A673 (cell line): ENCODE results near the gene UHRF2. TPM values are rescaled to one million over a fixed set of nuclear protein-coding genes. Genes with fewer than 3 reads are reported as not detected.

Experiments used
- BruUV-seq: library from RNA; stranded (reverse); fragments of 400-500 nt; replicated peaks from 2 replicates; lab custom pipeline; 2021; lab: Mats Ljungman, UMichigan
- CTCF ChIA-PET: fragments of 300-600 bp; sonication (Branson Sonifier 250); formaldehyde crosslinking; loops from one replicate; lab custom pipeline; 2022; ENCODE audit warnings: antibody characterized with exemption; lab: Charles Lee
- POLR2A ChIA-PET: fragments of 300-600 bp; sonication (Branson Sonifier 250); formaldehyde crosslinking; loops from one replicate; lab custom pipeline; 2022; ENCODE audit warnings: antibody characterized with exemption; ENCODE audit not compliant: low non-redundant PET; lab: Charles Lee
- DNase-seq: peaks from one replicate; pipeline ENCODE4 v3.0.0-alpha.2; 2015; ENCODE audit warnings: low spot score
- H3K27ac ChIP-seq: fragments of 200-600 bp; sonication (generic); 2 replicates; pipeline ENCODE4 v1.5.1; 2016; ENCODE audit warnings: mixed run types, low read depth, mild to moderate bottlenecking, mixed read lengths, antibody characterized with exemption, low read length; ENCODE audit not compliant: poor library complexity, severe bottlenecking
- H3K27me3 ChIP-seq: fragments of 200-600 bp; sonication (generic); replicated peaks from 2 replicates; pipeline ENCODE4 v1.6.1; 2017; ENCODE audit warnings: mixed run types, low read depth, mild to moderate bottlenecking, mixed read lengths, antibody characterized with exemption, low read length; ENCODE audit not compliant: insufficient read depth, poor library complexity
- H3K36me3 ChIP-seq: fragments of 200-600 bp; sonication (generic); 2 replicates; pipeline ENCODE4 v1.6.1; 2016; ENCODE audit warnings: mixed run types, mild to moderate bottlenecking, mixed read lengths, antibody characterized with exemption, low read length; ENCODE audit not compliant: insufficient read depth, poor library complexity, severe bottlenecking
- H3K4me1 ChIP-seq: fragments of 200-600 bp; sonication (generic); 2 replicates; pipeline ENCODE4 v1.6.1; 2017; ENCODE audit warnings: mixed run types, mild to moderate bottlenecking, mixed read lengths, antibody characterized with exemption, low read length; ENCODE audit not compliant: insufficient read depth, poor library complexity, severe bottlenecking
- H3K4me3 ChIP-seq: fragments of 200-600 bp; sonication (generic); 2 replicates; pipeline ENCODE4 v1.5.1; 2016; ENCODE audit warnings: low read depth, mixed run types, mild to moderate bottlenecking, mixed read lengths, low read length; ENCODE audit not compliant: poor library complexity, severe bottlenecking
- H3K9me3 ChIP-seq: fragments of 200-600 bp; sonication (generic); 2 replicates; pipeline ENCODE4 v1.6.1; 2016; ENCODE audit warnings: mixed run types, low read depth, mild to moderate bottlenecking, mixed read lengths, antibody characterized with exemption, low read length; ENCODE audit not compliant: poor library complexity, severe bottlenecking
- EZH2 ChIP-seq: fragments of 200-600 bp; sonication (generic); IDR thresholded peaks from 2 replicates; pipeline ENCODE4 v1.6.1; 2017; ENCODE audit warnings: borderline replicate concordance, low read depth, mild to moderate bottlenecking, mixed read lengths, antibody characterized with exemption, low read length; ENCODE audit not compliant: poor library complexity, severe bottlenecking
- intact Hi-C: fragments of 100-400 bp; cut with micrococcal nuclease; formaldehyde crosslinking; loops from one replicate; pipeline ENCODE4 v1.10.0; 2022; ENCODE audit not compliant: unreplicated experiment
- total RNA-seq: library from RNA; stranded (reverse); gene quantifications from 2 replicates; pipeline ENCODE4 v1.2.3, GENCODE V29; 2021
- TF ChIP-seq, protein P1 (sequence below): fragments of 300-800, 200-600 bp; sonication (generic); conservative IDR thresholded peaks from 2 replicates; pipeline ENCODE4 v1.5.1; 2017; ENCODE audit warnings: low read depth, mild to moderate bottlenecking, antibody characterized with exemption, low read length, moderate library complexity, mixed read lengths

UHRF2 gene
- total RNA-seq, 1 experiment from 2014 or later, result 53.0 TPM

DNA sequence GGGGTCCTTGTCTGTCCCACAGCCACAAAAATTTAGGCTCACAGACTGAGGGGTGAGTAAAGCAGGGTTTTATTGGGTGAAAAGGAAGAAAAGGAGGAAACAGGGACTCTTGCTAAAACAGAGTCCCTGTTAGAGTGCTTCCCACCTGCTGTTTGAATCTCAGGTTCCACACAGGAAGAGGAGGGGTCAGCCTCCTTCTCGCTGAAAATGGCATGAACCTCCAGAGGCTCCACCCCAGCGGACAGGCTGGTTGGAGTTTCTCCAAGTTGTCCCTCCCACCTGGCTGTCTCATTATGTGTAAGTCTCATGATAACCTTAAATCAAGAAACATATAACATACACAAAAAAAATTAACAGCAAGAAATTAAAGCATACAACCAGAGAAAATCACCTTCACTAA is 28.3 kb upstream of the UHRF2 start:
- CTCF ChIA-PET, result no interaction called here
- no peak for DNase-seq

DNA sequence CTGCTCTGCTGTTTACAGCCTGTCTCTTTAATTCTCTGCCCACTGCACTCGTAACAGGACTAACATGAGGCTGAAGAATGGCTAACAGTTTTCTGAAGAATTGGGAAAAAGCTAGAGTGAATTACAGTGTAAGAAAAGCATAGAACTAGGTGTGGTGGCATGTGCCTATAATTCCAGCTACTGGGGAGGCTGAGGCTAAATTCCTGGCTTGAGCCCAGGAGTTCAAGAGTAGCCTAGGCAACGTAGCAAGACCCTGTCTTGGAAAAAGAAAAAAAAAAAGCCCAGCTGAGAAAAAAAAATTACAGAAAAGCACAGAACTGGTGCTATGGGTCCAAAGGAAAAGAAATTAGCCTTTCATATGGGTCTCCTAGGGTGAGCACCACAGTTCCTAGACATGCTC is 13.9 kb upstream of the UHRF2 start:
- BruUV-seq, result no TSS peak
- ChIA-PET CTCF (interaction anchor here (0.5 kb wide), 1 partner anchor 21 kb away, joined by 4 read pairs; no protein-coding TSS in a partner anchor), POLR2A (no interaction called here)
- Histone ChIP-seq H3K9me3 (no peaks in the 10 kb centered on the region), H3K4me3 (no peak overlapping the region), H3K36me3 (no peaks in the 10 kb centered on the region), H3K27me3 (peaks cover 20% of the 10 kb centered on the region), H3K4me1 (no peaks in the 10 kb centered on the region), H3K27ac (no peak overlapping the region)
- TF ChIP-seq, protein P1, sequence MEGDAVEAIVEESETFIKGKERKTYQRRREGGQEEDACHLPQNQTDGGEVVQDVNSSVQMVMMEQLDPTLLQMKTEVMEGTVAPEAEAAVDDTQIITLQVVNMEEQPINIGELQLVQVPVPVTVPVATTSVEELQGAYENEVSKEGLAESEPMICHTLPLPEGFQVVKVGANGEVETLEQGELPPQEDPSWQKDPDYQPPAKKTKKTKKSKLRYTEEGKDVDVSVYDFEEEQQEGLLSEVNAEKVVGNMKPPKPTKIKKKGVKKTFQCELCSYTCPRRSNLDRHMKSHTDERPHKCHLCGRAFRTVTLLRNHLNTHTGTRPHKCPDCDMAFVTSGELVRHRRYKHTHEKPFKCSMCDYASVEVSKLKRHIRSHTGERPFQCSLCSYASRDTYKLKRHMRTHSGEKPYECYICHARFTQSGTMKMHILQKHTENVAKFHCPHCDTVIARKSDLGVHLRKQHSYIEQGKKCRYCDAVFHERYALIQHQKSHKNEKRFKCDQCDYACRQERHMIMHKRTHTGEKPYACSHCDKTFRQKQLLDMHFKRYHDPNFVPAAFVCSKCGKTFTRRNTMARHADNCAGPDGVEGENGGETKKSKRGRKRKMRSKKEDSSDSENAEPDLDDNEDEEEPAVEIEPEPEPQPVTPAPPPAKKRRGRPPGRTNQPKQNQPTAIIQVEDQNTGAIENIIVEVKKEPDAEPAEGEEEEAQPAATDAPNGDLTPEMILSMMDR, result no peak
- TF ChIP-seq EZH2, result no peak
- no peak for DNase-seq
- intact Hi-C loops, result no loop called here

More for the DNA sequence above, 28.3 kb upstream of the UHRF2 start:
- no peaks in the 10 kb centered on the region for H3K9me3 ChIP-seq
- H3K4me3 ChIP-seq, result no peak overlapping the region
- H3K36me3 ChIP-seq, result no peaks in the 10 kb centered on the region
- intact Hi-C loops, result no loop called here
- no peak for TF ChIP-seq EZH2
- TF ChIP-seq, protein P1, result no peak
- no peak overlapping the region for H3K27ac ChIP-seq
- BruUV-seq, result no TSS peak
- no peaks in the 10 kb centered on the region for H3K27me3 ChIP-seq
- H3K4me1 ChIP-seq, result no peaks in the 10 kb centered on the region
- POLR2A ChIA-PET, result no interaction called here

DNA sequence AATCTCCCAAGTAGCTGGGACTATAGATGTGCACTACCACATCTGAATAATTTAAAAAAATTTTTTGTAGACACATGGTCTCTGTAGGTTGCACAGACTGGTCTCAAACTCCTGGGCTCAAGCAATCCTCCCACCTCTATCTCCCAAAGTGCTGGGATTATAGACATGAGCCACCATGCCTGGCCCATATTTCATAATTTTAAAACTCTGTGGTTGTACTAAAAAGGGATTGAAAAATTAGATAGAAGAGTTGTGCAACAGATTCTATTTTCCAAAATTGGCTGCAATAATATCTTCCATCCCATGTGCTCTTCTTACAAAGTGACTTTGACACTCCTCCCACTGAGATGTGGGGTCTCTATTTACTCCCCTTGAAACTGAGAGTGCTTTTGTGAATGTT is 7.6 kb upstream of the UHRF2 start:
- TF ChIP-seq, protein P1, result no peak
- no peak for TF ChIP-seq EZH2
- intact Hi-C loops, result no loop called here
- ChIA-PET CTCF (no interaction called here), POLR2A (no interaction called here)
- no peak overlapping the region for H3K27ac ChIP-seq
- no TSS peak for BruUV-seq
- H3K27me3 ChIP-seq, result peaks cover 28% of the 10 kb centered on the region
- no peak for DNase-seq
- H3K4me1 ChIP-seq, result no peaks in the 10 kb centered on the region
- H3K4me3 ChIP-seq, result no peak overlapping the region
- no peaks in the 10 kb centered on the region for H3K36me3 ChIP-seq
- H3K9me3 ChIP-seq, result no peaks in the 10 kb centered on the region
